GM12878 (cell line): Measurements from ENCODE around the gene CLEC16A. TPM values are rescaled to one million over a fixed set of nuclear protein-coding genes. Genes with fewer than 3 reads are reported as not detected.
A peak's percentile ranks its signal among the peaks of the same experiment; 100 is the strongest.

ENCODE experiments used
- CBX5 ChIP-seq: sonication (generic); IDR thresholded peaks from 2 replicates; pipeline ENCODE4 v1.6.1; 2016; ENCODE audit warnings: low read depth, moderate library complexity, mild to moderate bottlenecking, inconsistent platforms
- CEBPB ChIP-seq, 2 experiments: fragments of 150-350 bp in 1 of 2; IDR thresholded peaks; 2 replicates each; pipeline ENCODE4 v1.6.1; 2012 to 2014; ENCODE audit warnings: low read depth in 2 of 2, low read length in 2 of 2, borderline replicate concordance in 1 of 2, inconsistent platforms in 1 of 2
- EGR1 ChIP-seq, 2 experiments: IDR thresholded peaks; 1 replicate in 1 of 2; 2 replicates in 1 of 2; pipeline ENCODE4 v1.6.1; 2011 to 2012; ENCODE audit warnings: low read depth in 2 of 2, low read length in 2 of 2, borderline replicate concordance in 1 of 2, mild to moderate bottlenecking in 1 of 2, moderate library complexity in 1 of 2
- ESRRA ChIP-seq: IDR thresholded peaks from 2 replicates; pipeline ENCODE4 v1.6.1; 2012; ENCODE audit warnings: mild to moderate bottlenecking, low read length, improper control_type of control experiment
- JUNB ChIP-seq: IDR thresholded peaks from 2 replicates; pipeline ENCODE4 v1.6.1; 2016; ENCODE audit warnings: antibody characterized with exemption, mild to moderate bottlenecking
- NR2F1 ChIP-seq: fragments of 450-650 bp; conservative IDR thresholded peaks from 2 replicates; pipeline ENCODE4 v1.6.1; 2017; ENCODE audit warnings: mild to moderate bottlenecking
- PAX5 ChIP-seq: IDR thresholded peaks from 2 replicates; pipeline ENCODE4 v1.6.1; 2011; ENCODE audit warnings: low read depth, low read length, borderline replicate concordance
- PBX3 ChIP-seq: IDR thresholded peaks from 2 replicates; pipeline ENCODE4 v1.6.1; 2011; ENCODE audit warnings: mild to moderate bottlenecking, low read depth, low read length, moderate library complexity; ENCODE audit not compliant: insufficient replicate concordance
- PKNOX1 ChIP-seq: fragments of 450-650 bp; IDR thresholded peaks from 2 replicates; pipeline ENCODE4 v1.6.1; 2016; ENCODE audit warnings: mild to moderate bottlenecking
- POLR2AphosphoS5 ChIP-seq: IDR thresholded peaks from 2 replicates; pipeline ENCODE4 v1.6.1; 2011; ENCODE audit warnings: mild to moderate bottlenecking, low read length, inconsistent platforms
- POU2F2 ChIP-seq: IDR thresholded peaks from 3 replicates; pipeline ENCODE4 v1.6.1; 2011; ENCODE audit warnings: low read depth, mild to moderate bottlenecking, low read length, borderline replicate concordance
- PRDM15 ChIP-seq: fragments of 450-650 bp; formaldehyde crosslinking; IDR thresholded peaks from 2 replicates; pipeline ENCODE4 v1.4.0; 2020; ENCODE audit warnings: mild to moderate bottlenecking, moderate library complexity
- SP1 ChIP-seq: IDR thresholded peaks from one replicate; pipeline ENCODE4 v1.6.1; 2011; ENCODE audit warnings: low read depth, low read length
- YBX1 ChIP-seq: fragments of 450-650 bp; IDR thresholded peaks from 2 replicates; pipeline ENCODE4 v1.6.1; 2016; ENCODE audit warnings: antibody characterized with exemption
- YY1 ChIP-seq: IDR thresholded peaks from 2 replicates; pipeline ENCODE4 v1.6.1; 2011; ENCODE audit warnings: low read depth, mild to moderate bottlenecking, low read length
- ZBTB33 ChIP-seq: fragments of 450-650 bp; IDR thresholded peaks from 2 replicates; pipeline ENCODE4 v1.6.1; 2017; ENCODE audit warnings: mild to moderate bottlenecking
- ZNF384 ChIP-seq: IDR thresholded peaks from 2 replicates; pipeline ENCODE4 v1.6.1; 2012; ENCODE audit warnings: low read depth, mild to moderate bottlenecking, low read length, improper control_type of control experiment, borderline replicate concordance
- polyA plus RNA-seq, 11 experiments: library from polyadenylated mRNA; depleted of rRNA in 4 of 11; unstranded in 6 of 11; stranded (reverse) in 5 of 11; fragments of >200 nt; fragmentation: Nextera tagmentation in 4 of 11; fragmentation: Illumina TruSeq in 1 of 11; extraction: Ambion mirVana in 4 of 11; extraction: Trizol in 1 of 11; gene quantifications; 1 replicate in 1 of 11; 2 replicates in 10 of 11; pipeline versions ENCODE4 v1.2.1 to v1.2.3, GENCODE V29; 2011 to 2016; ENCODE audit warnings: inconsistent platforms in 2 of 11, missing spikeins in 2 of 11, low read depth in 1 of 11
- total RNA-seq, 4 experiments: library from RNA; depleted of rRNA in 3 of 4; stranded (reverse); fragments of >200 nt in 3 of 4; fragmentation: Illumina TruSeq in 1 of 4; extraction: Trizol in 1 of 4; gene quantifications; 2 replicates each; pipeline versions ENCODE4 v1.2.1 to v1.2.3, GENCODE V29; 2013 to 2021

Gene CLEC16A
- total and polyA plus RNA-seq, 10 of the 15 experiments (the other 5 are each of a cell fraction or from before 2014, with no cell fraction given) = 1.5 to 28.8 (median 19.2) TPM

GRCh38 chr16:11224894-11225676 lies 280.7 kb downstream of the CLEC16A start (continued):
- TF ChIP-seq POU2F2 (no peak; the same call in 2 of the 3 replicates), SP1 (peak; percentile 63), PAX5 (peak; percentile 42; the same call in 1 of the 2 replicates), PBX3 (peak; percentile 8), JUNB (peak; percentile 41; the same call in 1 of the 2 replicates), POLR2AphosphoS5 (no peak), PKNOX1 (peak; percentile 55; the same call in 1 of the 2 replicates), YY1 (no peak), ZNF384 (no peak; the same call in 1 of the 2 replicates), YBX1 (no peak), ESRRA (peak; percentile 26), CEBPB (IDR thresholded peaks at IDR 0.05; ENCODE audit: borderline replicate concordance in 1 of 2, low read depth in 2 of 2, low read length in 2 of 2) (no peak), PRDM15 (no peak), CBX5 (no peak; the same call in 1 of the 2 replicates), ZBTB33 (no peak), EGR1 (IDR thresholded peaks at IDR 0.05; ENCODE audit: borderline replicate concordance in 1 of 2, low read depth in 2 of 2, low read length in 2 of 2) (peak in 1 of 2 experiments; percentile 24; a peak in 2 of 3 replicates), NR2F1 (peak; percentile 47; the same call in 1 of the 2 replicates)
